ENCODE data around the gene PKD1.

DNA sequence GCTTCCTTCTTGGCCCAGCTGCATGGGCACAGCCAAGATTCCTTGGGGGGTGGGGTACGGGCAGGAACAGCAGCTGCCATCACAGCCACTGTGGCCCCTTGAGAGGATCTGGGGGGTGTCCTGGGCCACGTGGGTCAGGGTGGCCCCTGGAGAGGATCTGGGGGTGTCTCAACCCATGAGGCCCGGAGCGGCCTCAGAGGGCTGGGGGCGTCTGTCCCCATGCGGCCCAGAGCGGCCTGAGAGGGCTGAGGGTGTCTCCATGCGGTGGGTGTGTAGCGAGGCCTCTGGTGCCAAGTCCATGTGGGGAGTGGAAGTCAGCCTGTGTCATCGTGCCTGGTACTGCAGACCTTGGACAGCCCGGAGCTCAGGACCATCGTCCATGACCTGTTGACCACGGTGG lies 74.2 kb downstream of the PKD1 start:
- TF ChIP-seq POLR2AphosphoS5 (IDR thresholded peaks at IDR 0.05) = no peak
- TF ChIP-seq, protein P1, sequence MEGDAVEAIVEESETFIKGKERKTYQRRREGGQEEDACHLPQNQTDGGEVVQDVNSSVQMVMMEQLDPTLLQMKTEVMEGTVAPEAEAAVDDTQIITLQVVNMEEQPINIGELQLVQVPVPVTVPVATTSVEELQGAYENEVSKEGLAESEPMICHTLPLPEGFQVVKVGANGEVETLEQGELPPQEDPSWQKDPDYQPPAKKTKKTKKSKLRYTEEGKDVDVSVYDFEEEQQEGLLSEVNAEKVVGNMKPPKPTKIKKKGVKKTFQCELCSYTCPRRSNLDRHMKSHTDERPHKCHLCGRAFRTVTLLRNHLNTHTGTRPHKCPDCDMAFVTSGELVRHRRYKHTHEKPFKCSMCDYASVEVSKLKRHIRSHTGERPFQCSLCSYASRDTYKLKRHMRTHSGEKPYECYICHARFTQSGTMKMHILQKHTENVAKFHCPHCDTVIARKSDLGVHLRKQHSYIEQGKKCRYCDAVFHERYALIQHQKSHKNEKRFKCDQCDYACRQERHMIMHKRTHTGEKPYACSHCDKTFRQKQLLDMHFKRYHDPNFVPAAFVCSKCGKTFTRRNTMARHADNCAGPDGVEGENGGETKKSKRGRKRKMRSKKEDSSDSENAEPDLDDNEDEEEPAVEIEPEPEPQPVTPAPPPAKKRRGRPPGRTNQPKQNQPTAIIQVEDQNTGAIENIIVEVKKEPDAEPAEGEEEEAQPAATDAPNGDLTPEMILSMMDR (IDR thresholded peaks at IDR 0.05) = no peak
- no peak for TF ChIP-seq POLR2A (IDR thresholded peaks at IDR 0.05)

Data from suprapubic skin (tissue), 4 donors.